HUES64 (cell line): Measurements from ENCODE around the gene PTCD3.

Source experiments
- H3K27ac ChIP-seq: 2 replicates; pipeline ENCODE4 v1.7.0; 2013; ENCODE audit warnings: low read depth, low read length, inconsistent platforms
- H3K27me3 ChIP-seq: 2 replicates; pipeline ENCODE4 v1.6.1; 2013; ENCODE audit warnings: mild to moderate bottlenecking, low read length; ENCODE audit not compliant: insufficient read depth
- H3K36me3 ChIP-seq: 2 replicates; pipeline ENCODE4 v1.6.1; 2013; ENCODE audit warnings: mild to moderate bottlenecking, low read length; ENCODE audit not compliant: insufficient read depth
- H3K4me1 ChIP-seq: 2 replicates; pipeline ENCODE4 v1.6.1; 2013; ENCODE audit warnings: mild to moderate bottlenecking, low read length, moderate library complexity; ENCODE audit not compliant: insufficient read depth
- H3K4me3 ChIP-seq: 2 replicates; pipeline ENCODE4 v1.5.1; 2013; ENCODE audit warnings: mild to moderate bottlenecking, low read length, moderate library complexity
- H3K9ac ChIP-seq: 2 replicates; pipeline ENCODE4 v1.6.1; 2013; ENCODE audit warnings: mild to moderate bottlenecking, low read depth, low read length
- H3K9me3 ChIP-seq: 2 replicates; pipeline ENCODE4 v1.6.1; 2013; ENCODE audit warnings: low read depth, low read length; ENCODE audit not compliant: insufficient read depth
- WGBS: fragments of 150-250, 120-280 bp; methylation state at CpG from one replicate; pipeline ENCODE4 v1.1.7; 2013; ENCODE audit warnings: missing lambda C conversion rate; 5-methylcytosine and 5-hydroxymethylcytosine counted together

PTCD3 gene

DNA sequence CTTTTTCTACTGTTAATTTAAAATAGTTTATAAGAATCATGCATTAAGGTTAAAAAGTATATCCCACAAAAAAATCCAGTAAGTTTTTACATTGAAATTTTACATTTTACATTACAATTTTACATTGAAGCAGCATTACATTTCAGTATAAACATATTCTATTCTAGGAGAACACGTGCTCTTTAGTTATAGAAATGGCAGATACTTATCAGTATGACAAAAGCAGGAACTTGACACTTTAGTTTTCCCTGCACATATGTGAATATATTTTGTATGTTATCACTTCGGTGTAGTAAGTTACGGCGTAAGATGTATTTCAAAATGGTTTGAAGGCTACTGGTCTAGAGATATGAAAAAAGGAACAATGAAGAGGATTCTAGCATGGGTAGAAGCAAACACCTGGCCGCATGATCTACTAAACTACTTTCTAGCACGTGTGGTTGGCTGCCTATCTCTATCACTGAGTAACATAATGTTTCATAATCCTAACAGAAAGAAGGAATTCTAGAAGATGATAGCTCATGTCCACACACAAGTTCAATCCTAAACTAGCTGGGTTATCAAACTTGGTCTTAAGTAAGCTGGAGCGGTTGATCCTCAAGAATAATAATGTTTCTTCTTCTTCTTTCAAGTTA is 83.9 kb downstream of the PTCD3 start:
- Histone ChIP-seq H3K4me3 (no peak overlapping the region), H3K9ac (no peak overlapping the region), H3K27me3 (no peaks in the 10 kb centered on the region), H3K36me3 (peaks cover 26% of the 10 kb centered on the region), H3K27ac (no peak overlapping the region), H3K9me3 (no peaks in the 10 kb centered on the region), H3K4me1 (peaks cover 4% of the 10 kb centered on the region; the same call in 1 of the 2 replicates)
- WGBS = 96% methylated on average over 7 of the region's 7 CpGs
